GM18907 (cell line): ENCODE data around the gene STK24.
"Not testable (repeated sequence)": the region's sequence is repeated elsewhere in the genome, so short reads cannot be mapped to it uniquely, and the experiment has no call there.

ENCODE experiments used
- ATAC-seq: cut with Tn5 transposase; IDR thresholded peaks from one replicate; pipeline ENCODE4 v1.9.1; 2021; ENCODE audit warnings: mild to moderate bottlenecking, moderate library complexity; ENCODE audit not compliant: unreplicated experiment

The STK24 gene

DNA sequence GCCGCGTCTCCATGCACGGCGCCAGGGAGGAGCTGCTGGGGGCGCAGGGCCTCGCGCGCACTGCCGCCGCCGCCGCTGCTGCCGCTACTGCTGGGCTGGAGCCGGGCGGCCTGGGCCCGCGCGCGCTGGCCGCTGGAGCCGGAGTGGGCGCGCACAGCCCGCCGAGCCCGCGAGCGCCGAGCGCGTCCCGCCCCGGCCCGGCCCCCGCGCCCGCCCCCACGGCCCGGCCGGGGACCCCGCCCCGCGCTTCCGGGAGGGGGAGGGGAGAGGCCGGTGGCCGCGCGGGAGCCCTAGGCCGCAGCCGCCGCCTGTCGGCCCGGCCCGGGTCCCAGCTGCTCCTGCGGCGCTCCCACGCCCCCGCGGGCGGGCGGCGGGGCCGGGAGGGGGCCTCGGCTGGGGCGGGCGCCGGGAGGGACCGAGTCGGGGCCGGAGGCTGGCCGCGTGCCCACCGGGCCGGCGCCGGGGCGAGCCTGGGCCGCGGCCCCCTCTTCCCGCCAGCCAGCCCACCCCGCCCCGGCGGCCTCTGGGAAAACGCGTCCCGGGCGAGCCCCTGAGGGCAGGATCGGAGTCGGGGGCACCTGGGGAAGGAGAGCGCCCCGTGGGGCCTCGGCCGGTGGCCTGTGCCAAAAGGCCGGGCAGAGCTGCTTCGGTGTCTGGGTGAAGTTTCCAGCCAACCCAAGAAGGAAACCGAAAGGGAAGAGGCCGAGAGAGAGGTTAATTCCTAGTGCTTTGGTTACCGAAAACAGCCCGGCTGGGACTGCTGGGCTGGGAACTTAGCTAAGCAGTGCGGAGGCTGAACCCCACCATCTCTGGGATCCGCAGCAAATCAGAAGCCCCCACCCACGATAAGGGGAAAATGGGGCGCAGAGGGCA, at the start of gene STK24:
STK24 (minus strand) TSS at position 145 of the 873 bp plus-strand sequence. CDS start 321 bp downstream, outside the sequence.
- ATAC-seq, result peak; percentile 72

DNA sequence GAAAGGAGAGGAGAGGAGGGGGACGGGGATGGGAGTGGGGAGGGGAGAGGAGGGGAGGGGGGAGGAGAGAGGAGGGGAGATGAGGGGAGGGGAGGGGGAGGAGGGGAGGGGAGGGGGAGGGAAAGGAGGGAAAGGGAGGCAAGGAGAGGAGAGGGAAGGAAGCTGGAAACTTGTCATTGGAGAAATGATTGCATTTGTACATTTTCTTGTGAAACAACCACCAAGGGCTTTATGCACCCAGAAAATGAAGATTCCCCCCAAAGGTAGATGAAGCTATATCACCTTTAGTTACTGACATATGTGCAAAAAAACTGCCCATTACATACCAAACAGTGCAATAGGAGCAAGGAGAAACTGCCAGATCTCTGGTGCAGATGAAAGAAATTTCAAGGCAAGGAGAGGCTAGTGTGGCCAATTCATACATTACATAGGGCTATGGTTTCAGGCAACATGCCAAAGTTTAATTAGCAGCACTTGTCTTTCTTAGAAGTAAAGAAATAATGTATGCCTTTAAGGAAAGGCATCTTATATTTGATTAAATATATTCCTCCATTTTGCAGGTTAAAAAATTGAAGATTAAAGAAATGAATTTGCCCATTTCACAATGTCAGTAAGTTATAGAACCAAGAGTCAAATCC, 49.5 kb upstream of the STK24 start:
- no peak for ATAC-seq

DNA sequence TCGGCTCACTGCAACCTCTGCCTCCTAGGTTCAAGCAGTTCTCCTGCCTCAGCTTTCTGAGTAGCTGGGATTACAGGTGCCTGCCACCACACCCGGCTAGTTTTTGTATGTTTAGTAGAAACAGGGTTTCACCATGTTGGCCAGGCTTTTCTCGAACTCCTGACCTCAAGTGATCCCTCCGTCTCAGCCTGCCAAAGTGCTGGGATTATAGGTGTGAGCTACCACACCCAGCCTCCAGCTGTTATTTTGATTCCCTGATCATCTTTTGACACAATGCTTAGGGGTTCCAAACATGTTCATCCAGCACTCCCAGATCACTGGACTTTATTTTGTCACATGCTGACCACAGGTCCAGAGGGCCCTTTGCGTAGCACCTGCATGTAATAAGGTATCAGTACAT, 47.7 kb upstream of the STK24 start:
- ATAC-seq, result not testable (repeated sequence)

DNA sequence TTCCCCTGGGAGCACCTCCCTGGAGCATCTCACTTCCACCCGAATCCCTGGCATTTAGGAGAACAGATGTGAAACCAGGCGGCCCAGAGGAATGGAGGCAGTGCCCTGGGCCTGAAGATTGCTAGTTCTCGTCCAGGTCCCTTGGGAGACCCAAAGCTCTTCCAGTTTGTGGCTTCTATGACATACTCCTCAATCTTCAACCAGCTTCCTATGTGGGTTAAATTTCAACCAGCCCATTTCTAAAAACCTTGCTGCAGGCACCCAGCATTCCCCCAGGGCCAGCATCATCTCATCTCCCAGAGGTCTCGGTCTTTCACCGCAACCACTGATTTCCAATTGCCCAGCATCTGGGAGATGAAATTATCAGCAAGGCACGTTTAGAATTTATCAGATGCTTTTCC, 46.0 kb upstream of the STK24 start:
- ATAC-seq, result no peak

DNA sequence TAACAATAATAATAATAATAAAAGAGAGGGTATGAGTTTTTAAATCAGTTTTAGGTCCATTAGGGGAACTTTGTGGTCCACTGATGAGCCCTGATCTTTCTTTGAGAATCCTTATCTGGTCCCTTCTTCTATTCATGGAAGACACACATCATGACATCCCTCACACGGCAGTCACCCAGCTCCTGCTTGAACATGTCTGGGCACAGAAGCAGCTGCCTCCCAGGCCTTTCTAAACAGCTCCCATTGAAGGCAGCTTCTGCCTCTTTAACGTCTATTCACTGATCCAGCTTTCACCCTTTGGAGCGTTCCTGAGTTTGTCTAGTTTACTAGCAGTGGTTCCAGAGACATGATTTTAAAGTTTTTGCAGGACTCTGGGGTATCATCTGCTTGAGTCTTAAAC, 42.6 kb upstream of the STK24 start:
- no peak for ATAC-seq

DNA sequence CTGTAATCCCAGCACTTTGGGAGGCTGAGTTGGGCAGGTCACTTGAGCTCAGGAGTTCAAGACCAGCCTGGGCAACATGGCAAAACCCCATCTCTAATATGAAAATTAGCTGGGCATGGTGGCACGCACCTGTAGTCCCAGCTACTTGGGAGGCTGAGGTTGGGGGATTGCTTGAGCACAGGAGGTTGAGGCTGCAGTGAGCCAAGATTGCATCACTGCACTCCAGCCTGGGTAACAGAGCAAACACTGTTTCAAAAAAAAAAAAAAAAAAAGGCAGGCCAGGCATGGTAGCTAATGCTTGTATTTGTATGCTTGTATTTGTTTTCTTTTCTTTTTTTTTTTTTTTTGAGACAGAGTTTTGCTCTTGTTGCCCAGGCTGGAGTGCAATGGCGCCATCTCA, 38.7 kb upstream of the STK24 start:
- not testable (repeated sequence) for ATAC-seq

DNA sequence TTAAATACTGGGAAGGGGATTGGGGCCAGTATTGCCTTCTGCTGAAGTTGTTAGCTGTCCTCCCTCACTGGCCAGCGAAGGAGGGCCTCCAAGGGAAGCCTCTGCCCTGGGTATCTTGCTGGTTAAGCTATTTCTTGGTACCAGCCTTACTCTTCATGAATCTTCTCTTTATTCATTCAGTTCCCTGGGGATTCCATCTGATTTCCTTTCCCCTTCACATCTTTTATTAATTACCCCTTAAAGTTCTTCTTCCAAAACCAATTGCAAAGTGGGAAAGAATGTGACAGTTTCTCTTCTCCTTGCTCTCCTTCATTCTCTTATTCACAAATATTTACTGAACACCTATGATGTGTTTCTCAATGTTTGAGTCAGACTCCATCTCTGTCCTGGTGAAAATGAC, 36.7 kb upstream of the STK24 start:
- no peak for ATAC-seq

DNA sequence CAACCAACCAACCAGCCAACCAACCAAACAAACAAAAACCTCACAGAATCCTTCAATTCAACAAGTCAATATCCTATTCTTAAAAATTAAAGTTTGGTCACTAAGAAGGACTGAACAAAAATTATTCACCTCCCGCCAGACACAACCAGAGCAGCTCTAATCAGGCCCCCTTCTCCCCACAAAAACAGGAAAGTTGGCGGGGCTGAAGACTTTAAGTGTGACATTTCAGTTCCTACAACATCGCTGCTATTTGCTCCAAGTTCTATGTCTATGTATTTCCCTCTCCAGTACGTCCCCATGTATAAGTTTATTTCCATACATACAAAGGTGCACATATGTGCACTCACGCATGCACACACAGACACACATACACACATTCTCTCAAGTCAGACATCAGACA, 32.8 kb upstream of the STK24 start:
- ATAC-seq, result no peak

DNA sequence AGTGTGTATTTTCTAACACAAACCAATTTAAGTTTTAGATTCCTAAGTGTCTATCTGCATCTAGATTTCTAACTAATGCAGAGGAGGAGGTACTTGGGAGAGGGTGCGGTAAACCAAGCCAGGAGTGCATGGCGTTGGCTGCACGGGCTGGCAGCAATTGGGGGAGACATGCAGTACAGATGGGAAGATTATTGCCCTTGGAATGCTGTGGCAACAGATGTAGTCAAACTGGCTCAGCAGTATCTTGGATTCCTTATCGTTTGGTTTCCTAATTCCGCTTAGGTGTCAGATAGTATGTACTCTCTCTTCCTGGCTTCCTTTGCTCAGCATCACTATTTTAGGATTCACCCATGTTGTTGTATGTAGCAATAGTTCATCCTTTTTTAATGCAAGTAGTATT, 29.4 kb upstream of the STK24 start:
- ATAC-seq, result no peak

DNA sequence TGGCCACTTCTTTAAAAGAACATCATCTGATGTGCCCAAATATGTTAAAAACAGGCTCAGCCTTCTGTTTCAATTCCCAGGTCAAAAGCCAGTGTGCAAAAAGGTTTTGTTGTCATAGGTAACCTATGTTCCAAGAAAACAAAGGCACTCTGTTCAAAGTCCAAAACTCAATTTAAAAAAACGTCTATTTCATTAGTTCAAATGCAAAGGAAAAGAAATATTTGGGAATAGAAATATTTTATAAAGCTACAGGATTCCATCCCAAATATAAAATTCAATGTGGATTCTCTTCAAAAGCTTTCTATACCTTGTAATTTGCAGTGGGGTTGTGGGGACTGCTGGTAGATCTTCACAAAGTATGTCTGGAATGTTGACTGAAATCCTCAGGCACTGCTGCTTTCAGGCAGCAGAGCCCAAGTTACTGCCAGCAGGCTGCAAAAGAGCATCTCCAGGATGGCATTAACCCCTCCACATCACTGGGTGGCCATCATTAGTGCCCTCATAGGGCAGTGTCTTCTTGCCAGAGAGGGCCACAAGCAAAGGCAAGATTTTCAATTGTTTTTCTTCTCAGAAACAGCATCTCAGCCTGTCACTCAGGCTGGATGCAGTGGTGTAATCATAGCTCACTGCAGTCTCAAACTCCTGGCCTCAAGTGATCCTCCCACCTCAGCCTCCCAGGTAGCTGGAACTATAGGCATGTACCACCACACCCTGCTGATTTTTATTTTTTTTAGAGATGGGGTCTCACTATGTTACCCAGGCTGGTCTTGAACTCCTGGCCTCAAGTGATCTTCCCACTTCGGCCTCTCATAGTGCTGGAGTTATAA, 22.8 kb upstream of the STK24 start:
- ATAC-seq, result no peak

DNA sequence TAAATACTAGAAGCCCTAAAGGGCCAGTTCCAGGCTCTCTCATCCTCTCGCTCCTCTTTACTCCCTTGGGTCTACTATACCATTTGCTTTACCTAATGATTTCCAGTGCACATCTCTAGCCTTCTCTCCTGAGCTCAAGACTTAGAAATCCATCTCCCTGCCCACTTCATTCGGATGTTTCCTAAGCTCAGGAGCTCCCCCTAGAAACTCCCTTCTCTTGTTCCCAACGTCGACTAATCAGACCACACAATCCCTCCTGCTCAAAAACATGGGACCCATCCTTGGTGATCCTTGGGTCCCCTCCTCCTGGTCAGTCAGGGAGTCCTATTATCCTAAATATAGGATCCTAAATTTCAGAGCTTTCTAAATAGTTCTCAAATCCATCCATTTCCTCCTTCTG, 21.1 kb upstream of the STK24 start:
- ATAC-seq, result no peak

DNA sequence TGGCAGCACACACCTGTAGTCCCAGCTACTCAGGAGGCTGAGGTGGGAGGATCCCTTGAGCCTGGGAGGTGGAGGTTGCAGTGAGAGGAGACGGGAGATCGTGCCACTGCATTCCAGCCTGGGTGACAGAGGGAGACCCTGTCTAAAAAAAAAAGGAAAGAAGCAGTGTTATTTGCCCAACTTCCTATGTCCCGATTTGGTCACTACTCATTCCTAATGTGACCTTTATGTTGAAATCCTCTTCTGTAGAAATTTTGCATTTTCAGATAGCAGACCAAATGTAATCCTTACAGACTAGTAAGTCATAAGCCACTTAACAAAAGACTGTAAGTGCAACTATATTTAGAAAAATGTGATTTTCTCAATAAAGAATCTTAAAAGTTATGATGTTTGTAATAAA, 18.2 kb upstream of the STK24 start:
- no peak for ATAC-seq

DNA sequence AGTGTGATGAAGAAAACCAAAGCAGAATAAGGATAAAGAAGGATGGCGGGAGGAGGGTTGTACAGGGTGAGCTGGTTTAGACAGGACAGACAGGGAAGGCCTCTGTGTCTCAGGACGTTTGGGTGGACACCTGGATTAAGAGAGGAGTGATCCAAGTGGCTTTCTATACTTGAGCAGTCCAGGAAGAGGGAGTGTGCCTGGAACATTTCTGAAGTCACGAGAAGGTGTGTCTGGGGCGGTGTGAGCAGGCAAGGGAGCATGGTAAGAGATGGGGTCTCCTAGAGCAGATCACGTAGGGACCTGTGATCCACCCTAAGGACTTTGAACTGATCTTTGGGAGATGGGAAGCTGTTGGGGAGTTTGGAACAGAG, 15.4 kb upstream of the STK24 start:
- ATAC-seq, result no peak

DNA sequence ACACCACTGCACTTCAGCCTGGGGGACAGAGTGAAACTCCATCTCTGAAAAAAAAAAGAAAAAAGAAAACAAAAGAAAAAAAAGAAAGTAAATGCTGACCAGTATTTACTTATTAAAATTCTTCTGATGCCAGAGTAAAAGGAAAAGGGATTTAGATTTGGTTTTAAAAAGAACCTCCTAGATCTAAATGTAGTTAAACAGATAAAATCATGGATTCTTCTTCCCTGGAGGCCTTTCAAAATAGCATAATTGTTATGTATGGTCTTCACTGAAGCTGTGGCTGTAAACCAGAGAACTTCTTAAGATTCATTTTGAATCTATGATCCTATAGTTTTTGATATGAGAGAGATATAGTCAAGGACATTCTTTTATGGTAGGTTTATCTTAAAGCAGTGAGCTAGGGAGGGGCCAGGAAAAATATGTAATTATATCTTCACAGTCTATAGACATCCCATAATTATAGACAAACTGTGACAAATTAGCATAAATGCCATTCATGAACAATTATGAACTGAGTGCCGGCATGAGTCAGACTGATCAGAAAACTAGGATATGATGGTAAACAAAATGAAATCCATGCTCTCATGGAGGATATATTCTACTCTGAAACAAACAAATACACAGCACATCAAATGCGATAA, 14.9 kb upstream of the STK24 start:
- no peak for ATAC-seq

DNA sequence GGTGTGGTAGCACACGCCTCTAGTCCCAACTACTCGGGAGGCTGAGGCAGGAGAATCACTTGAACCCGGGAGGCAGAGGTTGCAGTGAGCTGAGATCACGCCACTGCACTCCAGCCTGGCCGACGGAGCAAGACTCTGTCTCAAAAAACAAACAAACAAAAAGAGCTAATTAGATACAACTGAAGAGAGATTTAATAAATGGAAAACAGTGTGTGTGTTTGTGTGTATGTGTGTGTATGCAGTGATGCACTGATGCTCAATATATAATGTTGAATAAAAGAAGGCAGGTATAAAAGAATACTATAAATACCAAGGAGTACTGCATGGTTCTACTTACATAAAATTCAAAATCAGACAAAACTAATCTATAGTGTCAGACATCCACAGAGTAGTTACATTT, 13.6 kb upstream of the STK24 start:
- ATAC-seq, result not testable (repeated sequence)

DNA sequence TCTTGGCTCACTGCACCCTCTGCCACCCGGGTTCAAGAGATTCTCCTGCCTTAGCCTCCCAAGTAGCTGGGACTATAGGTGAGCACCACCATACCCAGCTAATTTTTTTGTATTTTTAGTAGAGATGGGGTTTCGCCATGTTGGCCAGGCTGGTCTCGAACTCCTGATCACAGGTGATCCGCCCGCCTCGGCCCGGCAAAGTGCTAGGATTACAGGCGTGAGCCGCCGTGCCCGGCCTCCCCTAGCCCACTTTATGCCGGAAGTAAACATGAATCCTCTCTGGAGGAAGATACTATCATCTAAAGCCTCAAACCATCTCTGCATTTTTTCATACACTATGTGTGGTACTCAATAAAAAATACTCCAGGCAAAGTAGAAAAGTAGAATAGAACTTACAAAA, 12.6 kb upstream of the STK24 start:
- not testable (repeated sequence) for ATAC-seq

DNA sequence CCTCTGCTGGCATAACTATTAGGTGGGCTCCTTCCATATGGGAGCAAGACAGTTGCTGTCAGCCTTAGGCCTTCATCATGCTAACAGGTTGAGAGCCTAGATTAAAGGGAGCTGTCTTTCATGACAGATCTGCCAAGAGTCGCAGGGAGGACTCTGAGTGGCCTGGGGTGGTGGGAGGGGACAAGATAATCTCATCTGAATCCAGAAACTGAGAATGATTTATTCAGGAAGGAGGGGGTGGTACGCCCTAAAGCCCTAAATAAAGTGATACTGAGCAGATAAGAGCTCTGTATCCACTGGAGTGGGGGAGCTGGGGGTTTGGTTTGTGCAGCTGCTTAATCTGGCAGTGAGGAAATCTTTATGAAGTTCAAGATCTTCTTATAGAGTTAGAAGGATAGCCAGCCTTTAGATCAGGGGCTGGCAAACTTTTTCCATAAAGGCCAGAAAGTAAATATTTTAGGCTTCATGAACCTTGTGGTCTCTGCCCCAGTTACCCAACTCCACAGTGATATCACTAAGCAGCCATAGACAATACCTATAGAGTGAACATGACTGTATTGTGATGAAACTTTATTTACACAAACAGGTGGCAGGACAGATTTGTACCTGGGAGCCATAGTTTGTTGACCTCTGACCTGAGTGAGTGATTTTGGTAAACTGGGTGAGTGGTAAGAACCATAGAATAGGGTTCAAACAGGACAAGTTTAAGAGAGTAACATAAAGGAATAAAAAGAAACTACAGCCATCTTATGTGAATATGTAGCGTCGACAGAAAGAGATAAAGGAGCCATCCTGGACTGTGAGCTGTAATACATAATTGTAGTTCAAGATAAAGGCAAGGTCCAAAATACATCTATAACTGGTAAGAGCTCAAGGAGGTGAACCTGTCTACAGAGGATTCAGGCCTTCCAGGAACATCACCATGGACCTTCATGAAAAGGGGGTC, 9.8 kb upstream of the STK24 start:
- no peak for ATAC-seq

DNA sequence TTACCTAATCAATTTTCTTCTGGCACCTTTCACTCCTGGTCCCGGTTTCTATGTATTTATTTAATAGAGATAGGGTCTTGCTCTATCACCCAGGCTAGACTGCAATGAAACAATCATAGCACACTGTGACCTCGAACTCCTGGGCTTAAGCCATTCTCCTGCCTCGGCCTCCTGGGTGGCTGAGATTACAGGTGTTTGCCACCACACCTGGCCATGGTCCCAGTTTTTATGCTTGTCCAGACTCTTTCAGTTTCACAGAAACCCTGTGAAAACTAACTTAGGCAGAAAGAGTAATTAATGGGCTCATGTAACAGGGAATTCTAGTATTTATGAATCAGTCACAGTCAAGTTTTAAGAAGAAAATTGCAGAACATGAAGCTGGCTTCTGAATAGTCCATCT, 9.0 kb upstream of the STK24 start:
- ATAC-seq, result no peak

DNA sequence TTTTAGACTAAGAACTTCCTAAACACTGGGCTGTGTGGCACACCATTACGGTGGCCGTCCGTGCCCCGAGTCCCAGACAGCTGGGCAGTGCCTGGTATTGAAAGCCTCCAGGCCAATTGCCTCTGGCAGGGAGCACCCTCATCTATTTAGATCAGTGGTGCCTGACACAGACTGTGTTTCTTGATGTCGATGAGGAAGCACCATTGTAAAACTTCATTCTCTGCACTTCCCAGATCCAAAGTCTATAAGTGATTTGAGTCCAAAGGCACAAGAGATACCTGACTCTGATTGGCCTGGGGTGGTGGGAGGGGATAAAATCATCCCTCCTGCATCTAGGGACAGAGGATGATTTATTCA, 8.5 kb upstream of the STK24 start:
- ATAC-seq, result no peak
